CD4-positive, alpha-beta T cell treated with Interferon gamma for 1 hour (primary cell): Measurements from ENCODE around the gene CXCL3.

Source experiments
- DNase-seq: peaks from one replicate; pipeline ENCODE4 v3.0.0-alpha.2; 2020

Gene CXCL3

DNA sequence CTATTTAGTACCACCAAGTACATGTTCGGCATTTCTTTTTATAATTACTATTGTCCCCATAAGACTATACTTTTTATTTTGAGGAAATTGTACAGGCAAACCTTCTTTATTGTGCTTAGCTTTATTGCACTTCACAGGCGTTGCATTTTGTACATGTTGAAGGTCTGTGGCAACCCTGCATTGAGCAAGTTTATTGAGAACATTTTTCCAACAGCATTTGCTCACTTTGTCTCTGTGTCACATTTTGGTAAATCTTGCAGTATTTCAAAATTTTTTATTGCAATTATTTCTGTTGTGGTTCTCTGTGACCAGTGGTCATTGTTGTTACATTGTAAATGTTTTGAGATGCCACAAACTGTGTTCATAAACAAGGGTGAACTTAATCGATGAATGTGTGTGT is 29.2 kb downstream of the CXCL3 start:
- no peak for DNase-seq

DNA sequence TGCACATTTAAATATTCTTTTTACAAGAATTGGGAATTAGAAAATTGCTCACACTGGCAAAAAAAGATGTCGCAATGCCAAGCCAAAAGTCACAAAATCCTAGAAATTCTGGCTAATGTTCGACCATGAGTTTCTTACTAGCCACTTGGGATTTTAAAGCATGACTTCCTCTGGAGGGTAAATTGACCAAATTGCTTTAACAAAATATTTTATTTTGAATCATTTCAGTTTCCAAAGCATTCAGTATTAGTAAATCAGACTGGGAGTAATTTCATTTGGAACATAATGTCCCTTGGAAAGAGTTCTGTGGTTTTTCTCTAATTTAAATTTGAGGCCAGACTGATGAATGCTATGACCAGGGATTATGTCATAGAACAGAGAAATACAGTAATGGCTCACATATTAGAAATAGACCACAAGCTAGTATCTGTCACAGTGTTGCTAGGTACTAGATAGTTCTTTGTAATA is 32.4 kb downstream of the CXCL3 start:
- DNase-seq = no peak

DNA sequence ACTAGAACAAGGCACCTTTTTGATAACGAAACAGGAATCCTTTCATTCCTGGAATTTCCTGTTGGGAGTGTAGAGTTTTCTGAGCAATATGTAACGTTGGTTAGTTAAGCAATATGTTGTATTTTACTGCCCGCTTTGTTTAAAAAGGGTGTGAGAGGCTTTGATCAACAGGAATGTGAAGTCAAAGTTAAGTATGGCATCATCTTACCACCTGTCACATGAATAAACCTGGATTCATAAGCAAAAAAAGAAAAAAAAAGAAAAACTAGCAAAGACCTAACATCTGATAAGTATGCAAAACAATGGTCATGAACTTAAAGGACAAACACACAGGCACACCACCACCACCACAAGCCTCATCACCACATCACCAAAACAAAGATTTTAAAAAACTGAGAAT is 33.0 kb downstream of the CXCL3 start:
- DNase-seq = no peak

DNA sequence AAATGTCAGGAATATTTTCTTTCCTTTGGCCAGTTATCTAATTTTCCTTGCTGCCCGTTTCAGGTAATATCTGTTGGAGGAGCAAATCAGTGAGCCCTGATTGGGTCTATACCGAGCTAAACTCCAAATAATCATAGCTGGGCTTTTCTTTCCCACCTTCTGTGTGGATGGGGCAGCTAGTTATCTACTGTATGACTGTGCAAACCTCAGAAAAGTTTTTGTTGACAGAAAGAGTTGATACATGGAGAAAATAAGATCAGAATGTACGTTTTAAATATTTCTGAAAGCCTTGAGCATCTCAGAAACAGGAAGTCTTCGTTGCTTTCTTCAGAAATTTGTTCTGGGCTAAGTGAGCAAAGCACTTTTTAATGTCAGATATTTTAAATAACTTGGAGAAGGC is 33.8 kb downstream of the CXCL3 start:
- no peak for DNase-seq

DNA sequence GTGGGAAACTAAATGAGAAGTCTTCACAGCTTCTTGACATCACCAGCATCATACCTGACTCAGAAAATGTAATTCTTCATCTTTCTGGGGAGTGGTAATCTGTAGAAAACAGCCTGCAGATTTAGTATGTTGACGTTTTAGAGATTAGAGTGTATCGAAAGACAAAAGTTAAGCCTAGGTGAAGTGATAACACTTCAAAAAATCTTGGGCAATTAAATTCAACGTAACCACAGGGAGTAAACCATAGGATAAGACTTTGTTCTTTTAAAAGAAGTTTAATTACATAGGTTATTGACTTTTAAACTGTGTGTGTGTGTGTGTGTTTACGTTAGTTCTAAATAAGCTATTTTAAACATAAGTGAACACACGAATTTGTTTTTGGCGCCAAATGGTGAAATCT is 38.2 kb downstream of the CXCL3 start:
- DNase-seq = no peak

DNA sequence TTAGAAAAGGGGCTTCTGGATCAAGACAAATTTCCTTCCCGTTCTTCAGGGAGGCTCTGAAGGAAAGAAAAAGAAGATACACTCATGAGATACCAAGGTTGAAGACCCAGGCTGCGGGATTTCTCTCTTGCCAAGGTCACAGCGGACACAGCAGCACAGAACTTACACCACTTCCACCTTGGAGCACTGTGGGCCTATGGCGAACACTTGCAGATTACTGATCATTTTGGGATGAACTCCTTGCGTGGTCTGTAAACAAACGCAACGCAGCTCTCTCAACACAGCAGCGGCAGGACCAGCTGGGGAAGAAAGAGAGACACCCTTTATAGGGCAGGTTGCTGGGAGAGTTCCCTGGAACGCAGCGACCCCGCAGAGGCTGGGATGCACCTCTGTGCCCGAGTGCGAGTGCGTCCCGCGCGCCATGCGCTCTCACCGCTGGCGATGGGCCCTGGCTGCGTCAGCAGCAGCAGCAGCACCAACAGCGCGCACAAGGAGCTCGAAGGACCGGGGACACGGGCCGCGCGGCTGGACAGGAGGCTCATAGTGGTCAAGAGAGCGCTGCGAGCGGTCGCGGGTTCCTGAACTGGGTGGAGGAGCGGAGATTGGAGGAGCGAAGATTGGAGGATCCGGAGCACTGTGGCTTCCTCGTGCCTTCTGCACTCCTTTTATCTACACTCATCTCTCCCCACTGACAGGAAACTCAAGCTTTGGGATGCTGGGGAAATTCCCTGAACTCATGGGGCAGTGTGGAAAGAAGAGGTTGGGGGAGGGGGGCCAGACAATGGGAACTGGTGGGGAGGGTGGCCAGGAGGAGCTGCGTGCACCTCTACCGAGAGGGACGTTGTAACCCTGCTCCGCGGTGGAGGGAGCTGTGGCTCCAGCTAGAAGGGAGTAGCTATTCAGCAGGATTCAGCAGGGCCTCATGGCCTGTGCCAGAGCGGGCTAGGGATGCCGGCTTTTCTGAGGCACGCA is 40.2 kb downstream of the CXCL3 start, which contains the start of gene CXCL5:
Gene CXCL5 (minus strand): TSS at position 638 of the 972 bp plus-strand sequence. CDS start 96 bp downstream, at position 542.
- DNase-seq = no peak

DNA sequence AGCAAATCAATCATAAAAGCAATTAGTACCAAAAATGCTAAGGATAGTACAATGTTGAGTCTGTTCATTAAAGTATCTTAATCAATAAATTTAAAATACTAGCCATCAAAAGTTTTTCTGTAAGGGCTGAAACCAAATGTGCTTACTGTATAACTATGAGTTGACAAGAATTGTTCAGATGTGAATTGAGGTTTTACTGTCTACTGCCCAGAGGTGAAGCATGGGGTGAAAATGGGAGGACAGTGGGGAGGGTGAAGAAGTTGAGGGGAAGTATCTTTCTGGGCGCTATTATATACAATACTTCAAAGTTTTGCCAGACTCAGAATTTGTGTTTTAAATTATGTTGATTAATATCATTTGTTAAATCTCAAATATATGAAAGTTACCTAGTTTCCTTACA is 46.4 kb downstream of the CXCL3 start:
- DNase-seq = no peak

DNA sequence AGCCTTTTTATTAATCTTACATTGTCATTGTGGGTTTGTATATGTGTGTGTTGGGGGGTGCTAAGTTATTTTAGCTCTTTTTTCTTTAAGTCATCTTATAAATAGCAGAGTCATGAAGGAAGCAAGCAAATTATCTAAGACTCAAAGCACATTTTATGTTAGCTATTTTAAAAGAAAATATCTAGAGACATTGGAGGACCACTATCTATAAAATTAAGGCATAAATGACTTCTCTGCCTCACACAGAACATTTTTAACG is 46.8 kb downstream of the CXCL3 start:
- no peak for DNase-seq

DNA sequence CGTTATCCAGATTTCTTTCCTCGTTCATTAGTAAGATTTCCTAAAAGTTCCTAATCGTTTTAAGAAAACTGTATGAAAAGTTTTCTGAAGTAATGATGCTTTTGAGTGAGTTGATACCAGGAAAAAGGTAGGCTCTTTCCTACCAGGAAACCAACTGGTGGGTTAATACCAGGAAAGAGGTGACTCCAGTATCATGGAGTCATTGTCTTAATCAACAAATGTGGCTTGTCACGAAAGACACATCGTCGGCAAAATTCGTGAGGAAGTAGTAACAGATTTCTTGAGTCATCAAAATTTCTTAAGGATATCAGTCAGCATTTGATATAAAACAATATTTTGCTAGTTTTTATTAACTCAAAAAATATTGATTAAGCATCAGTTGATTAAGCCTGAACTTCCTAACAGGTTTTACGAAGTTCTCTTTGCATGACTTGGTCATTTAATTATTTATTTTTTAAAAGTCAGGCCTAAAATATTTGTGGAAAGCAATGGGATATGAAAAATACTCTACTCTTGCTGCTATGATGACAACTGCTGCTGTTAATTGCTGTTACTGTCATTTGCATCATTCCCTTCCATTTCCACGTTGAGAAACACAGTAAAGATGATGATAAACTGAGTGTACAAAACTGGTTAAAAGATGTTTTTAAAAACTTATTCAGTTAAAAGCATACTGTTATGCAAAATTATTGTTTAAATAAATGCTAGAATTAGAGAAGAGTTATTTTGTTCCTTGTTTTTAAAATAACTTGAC is 47.3 kb downstream of the CXCL3 start:
- DNase-seq = no peak

DNA sequence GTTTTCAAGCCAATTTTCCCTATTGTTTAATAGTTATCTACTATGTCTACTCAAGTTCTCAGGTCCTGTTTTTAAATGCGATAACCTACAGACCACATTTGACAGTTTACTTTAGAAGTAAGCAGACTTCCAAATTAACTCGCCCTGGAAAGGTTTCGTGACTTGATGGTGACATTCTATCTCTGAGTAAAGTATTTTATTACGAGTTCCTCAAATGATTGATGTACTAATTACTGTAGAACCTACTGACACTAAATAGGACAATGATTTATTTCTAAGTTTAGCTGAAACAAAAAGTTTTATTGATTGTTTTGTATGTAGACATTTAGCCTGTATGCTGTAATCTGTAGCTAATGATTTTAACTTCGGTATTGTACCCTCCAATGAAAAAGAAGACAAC is 48.6 kb downstream of the CXCL3 start:
- DNase-seq = no peak

DNA sequence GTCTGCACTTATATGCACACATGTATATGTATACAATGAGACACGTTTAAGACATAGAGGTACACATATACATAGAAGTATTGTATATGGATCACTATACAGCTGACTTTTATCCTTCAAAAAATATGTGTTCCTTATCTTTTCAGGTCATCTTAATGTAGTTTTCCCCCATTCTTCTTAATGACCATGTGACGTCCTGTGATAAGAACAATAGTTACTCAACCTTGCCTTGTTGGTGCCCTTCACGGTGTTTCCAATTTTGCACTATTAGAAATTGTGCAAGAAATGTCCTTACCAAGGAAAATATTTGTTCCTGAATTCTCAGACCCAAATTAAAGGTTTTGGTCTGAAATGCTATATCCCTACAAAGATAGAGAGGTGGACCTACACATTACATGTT is 49.5 kb downstream of the CXCL3 start:
- no peak for DNase-seq

DNA sequence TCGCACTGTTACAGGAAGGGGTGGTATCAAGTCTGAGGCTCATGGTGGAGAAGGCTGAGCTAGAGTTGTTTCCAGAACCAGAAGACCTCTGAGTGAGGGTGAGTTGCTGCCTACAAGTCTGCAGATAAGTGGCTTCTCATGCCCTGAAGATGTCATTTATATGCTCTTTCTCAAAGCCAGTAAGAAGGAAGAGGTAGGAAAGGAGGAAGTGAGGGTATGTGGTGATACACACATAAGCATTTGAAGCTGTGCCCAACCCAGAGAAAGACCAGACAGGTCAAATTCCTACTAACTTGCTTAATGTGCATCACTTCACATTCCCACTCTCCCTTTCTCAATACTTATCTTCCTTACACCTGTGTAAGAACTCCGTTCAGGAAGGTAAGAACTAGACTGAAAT is 50.4 kb downstream of the CXCL3 start, which contains the start of gene PPBP:
Gene PPBP (minus strand): TSS at position 130 of the 400 bp plus-strand sequence. CDS start 87 bp downstream, at position 43.
- no peak for DNase-seq
